LoVo (cell line): Measurements from ENCODE around the gene TCEA2.

Source experiments
- DNase-seq: peaks from one replicate; pipeline ENCODE4 v3.0.0-alpha.2; 2016; ENCODE audit warnings: low spot score

TCEA2 gene

GRCh38 chr20:64062596-64063388 is at the start of gene TCEA2:
TSS of gene TCEA2 (plus strand) at chr20:64063198. CDS start at chr20:64063313, 115 bp downstream.
- DNase-seq = peak; percentile 82

- no peak for DNase-seq
Measured at GRCh38 chr20:64015635-64016034, 47.4 kb upstream of the TCEA2 start.

DNA sequence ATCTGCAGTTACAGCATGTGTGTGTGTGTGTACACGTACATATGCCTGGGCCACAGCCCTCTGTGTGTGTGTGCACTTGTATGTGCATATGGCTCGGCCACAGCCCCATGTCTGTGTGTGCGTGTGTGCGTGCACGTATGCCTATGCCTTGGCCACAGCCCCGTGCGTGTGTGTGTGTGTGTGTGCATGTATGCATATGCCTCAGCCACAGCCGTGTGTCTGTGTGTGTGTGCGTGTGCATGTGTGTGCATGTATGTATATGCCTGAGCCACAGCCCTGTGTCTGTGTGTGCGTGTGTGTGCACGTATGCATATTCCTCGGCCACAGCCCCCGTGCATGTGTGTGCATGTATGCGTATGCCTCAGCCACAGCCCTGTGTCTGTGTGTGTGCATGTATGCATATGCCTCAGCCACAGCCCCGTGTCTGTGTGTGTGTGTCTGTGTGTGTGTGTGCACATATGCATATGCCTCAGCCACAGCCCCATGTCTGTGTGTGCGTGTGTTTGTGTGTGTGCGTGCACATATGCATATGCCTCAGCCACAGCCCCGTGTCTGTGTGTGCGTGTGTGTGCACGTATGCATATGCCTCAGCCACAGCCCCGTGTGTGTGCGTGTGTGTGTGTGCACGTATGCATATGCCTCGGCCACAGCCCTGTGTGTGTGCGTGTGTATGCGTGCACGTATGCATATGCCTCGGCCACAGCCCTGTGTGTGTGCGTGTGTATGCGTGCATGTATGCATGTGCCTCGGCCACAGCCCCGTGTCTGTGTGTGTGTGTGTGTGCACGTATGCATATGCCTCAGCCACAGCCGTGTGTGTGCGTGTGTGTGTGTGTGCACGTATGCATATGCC is 41.6 kb upstream of the TCEA2 start:
- DNase-seq = no peak

GRCh38 chr20:64022671-64023360 is 40.2 kb upstream of the TCEA2 start:
- DNase-seq = no peak

DNA sequence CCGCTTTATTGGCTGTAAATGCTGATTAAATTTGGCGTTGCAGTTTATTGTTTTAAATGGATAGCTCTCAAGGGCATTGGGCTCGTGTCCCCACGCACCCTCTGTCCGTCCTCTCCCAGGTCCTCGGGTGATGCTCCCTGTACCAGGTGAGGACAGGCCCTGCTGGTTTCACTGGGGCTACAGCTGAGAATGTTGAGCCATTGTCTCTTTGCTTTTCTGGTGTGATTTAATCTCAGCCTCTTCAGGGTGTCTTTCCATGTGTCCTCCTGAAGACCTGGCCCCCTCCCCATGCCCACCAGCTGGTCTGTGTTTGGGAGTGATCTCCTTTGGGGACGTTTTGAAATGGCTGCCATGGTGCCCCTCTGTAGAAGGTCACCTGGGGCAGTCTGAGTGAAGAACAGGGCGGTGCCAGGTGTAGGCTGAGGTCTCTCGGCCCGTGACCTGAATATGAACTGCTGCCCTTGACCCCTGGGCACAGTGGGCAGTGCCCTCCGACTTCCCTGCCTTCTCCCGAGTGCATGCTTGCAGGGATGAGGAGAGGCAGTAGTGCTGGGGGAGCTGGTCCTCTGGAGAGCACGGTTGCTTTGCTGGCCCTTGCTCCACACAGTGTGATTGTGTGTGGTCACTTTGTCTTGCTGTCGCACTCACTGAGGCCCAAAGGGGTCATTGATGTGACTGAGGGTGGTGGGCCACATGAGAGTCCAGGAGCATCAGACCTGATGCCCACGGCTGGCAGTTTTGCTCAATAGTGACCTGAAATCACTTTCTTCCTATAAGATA is 39.4 kb upstream of the TCEA2 start:
- no peak for DNase-seq

GRCh38 chr20:64024141-64024990 is 38.6 kb upstream of the TCEA2 start:
- no peak for DNase-seq

- DNase-seq = no peak
Measured at GRCh38 chr20:64025101-64025825, 37.7 kb upstream of the TCEA2 start.

GRCh38 chr20:64025826-64026412 is 37.1 kb upstream of the TCEA2 start:
- no peak for DNase-seq

GRCh38 chr20:64027981-64028685 is 34.9 kb upstream of the TCEA2 start:
- DNase-seq = no peak

- no peak for DNase-seq
Measured at GRCh38 chr20:64029293-64030117, 33.5 kb upstream of the TCEA2 start.

GRCh38 chr20:64030371-64031134 is 32.4 kb upstream of the TCEA2 start:
- no peak for DNase-seq

DNA sequence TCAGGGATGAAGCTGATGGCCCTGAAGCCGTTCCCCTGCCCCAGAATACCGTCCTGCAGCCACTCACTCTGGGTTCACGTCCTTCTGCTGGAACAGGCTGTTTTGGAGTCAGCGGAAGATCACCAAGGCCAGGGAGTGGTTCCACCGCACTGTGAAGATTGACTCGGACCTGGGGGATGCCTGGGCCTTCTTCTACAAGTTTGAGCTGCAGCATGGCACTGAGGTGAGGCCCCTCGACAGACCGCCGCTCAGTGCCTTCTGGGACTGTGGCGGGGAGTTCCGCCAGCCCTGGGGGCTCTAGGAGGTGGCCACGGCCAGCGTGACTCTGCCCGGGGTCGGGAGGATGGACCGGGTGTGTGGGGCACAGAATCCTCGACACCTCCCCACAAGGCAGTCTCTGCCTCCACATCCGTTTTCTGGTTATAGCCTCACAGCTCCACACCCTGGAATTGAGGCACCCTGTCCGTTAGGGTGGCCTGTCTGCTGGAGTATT is 31.1 kb upstream of the TCEA2 start:
- DNase-seq = no peak

- no peak for DNase-seq
Measured at GRCh38 chr20:64032706-64033624, 30.0 kb upstream of the TCEA2 start.

- no peak for DNase-seq
Measured at GRCh38 chr20:64033981-64034493, 29.0 kb upstream of the TCEA2 start.

DNA sequence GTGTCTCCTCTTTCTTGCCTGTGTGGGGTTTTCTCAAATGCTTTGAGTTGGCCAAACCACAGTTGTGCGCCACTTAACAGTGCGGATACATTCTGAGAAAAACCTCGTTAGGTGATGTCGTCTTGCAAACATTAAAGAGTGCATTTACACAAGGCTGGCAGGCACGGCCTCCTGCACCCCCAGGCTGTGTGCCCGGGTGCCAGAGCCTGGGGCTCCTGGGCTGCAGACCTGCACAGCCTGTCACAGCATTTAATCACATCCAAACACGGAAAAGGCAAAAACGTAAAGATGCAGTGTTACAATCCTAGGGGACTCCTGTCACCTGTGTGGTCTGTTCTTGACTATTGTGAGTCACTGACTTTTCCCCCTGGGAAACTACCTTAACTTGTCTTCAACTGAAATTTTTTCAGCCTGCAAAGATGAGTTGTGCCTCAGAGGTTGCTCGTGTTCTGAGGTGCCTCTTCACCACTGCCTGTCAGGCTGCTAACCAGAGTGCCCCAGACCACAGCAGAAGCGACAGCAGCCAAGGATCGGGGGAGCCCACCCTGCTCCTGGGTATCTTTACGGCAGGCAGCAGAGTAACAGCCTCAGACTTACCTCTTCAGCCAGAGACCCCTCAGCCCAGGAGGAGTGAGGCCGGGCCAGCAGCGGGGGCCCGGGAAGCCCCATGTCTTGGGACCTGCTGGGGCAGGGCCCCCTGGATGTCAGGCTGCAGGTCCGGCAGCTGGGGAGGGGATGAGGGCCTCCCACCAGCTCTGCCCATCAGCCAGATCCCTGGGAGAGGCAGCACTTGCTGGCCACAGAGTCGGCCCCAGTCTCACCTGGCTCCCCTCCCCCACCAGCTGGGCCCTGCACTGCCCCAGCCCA is 27.7 kb upstream of the TCEA2 start:
- no peak for DNase-seq
